ENCODE results near the gene DHCR7.

DNA sequence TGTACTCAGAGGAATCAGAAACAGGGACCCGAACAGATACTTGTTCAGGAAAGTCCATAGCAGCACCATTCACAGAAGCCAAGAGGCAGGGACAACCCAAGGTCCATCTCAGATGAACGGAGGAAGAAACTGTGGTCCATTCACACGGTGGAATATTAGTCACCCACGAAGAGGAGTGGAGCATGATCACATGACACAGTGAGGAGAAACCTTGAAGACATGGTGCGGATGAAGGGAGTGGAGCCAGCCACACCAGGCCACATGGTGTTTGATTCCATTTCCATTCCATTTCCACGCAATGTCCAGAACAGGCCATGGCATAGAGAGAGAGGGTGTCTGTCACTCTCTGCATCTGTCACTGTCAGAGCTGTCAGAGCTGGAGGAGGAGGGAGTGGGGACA lies 35.5 kb upstream of the DHCR7 start:
- TF ChIP-seq, protein P1, sequence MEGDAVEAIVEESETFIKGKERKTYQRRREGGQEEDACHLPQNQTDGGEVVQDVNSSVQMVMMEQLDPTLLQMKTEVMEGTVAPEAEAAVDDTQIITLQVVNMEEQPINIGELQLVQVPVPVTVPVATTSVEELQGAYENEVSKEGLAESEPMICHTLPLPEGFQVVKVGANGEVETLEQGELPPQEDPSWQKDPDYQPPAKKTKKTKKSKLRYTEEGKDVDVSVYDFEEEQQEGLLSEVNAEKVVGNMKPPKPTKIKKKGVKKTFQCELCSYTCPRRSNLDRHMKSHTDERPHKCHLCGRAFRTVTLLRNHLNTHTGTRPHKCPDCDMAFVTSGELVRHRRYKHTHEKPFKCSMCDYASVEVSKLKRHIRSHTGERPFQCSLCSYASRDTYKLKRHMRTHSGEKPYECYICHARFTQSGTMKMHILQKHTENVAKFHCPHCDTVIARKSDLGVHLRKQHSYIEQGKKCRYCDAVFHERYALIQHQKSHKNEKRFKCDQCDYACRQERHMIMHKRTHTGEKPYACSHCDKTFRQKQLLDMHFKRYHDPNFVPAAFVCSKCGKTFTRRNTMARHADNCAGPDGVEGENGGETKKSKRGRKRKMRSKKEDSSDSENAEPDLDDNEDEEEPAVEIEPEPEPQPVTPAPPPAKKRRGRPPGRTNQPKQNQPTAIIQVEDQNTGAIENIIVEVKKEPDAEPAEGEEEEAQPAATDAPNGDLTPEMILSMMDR (IDR thresholded peaks at IDR 0.05; ENCODE audit: insufficient read depth, low read length, poor library complexity, severe bottlenecking), result no peak
- TF ChIP-seq EZH2phosphoT487 (conservative IDR thresholded peaks at IDR 0.05; ENCODE audit: low read length), result no peak

All from SU-DHL-6 (cell line).